HL-60/S4 (cell line): Measurements from ENCODE around the gene FES.

Experiments used
- in situ Hi-C: fragments of 300-500 bp; cut with MboI; formaldehyde crosslinking; loops from 2 replicates; pipeline ENCODE4 v1.14.3; 2022; ENCODE audit warnings: low sequenced_read_pairs

Gene FES

GRCh38 chr15:90875549-90875981 lies 8.7 kb upstream of the FES start:
- in situ Hi-C loops, result no loop called here

DNA sequence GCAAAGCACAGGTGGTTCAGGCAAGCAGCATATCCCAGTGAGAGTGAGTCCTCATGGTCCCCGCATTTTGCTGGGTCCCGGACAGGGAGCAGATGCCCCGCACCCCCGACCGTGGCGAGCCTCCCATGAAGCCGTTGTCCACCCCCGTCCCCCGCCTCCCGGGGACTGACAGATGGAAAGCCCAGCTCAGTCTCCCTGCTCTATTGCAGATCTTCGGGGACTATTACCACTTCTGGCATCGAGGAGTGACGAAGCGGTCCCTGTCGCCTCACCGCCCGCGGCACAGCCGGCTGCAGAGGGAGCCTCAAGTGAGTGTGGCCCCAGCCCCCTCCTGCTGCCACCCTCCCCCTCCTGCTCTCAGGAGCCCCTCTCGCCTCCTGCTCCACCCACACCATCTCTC lies 8.3 kb upstream of the FES start:
- in situ Hi-C loops, result no loop called here

DNA sequence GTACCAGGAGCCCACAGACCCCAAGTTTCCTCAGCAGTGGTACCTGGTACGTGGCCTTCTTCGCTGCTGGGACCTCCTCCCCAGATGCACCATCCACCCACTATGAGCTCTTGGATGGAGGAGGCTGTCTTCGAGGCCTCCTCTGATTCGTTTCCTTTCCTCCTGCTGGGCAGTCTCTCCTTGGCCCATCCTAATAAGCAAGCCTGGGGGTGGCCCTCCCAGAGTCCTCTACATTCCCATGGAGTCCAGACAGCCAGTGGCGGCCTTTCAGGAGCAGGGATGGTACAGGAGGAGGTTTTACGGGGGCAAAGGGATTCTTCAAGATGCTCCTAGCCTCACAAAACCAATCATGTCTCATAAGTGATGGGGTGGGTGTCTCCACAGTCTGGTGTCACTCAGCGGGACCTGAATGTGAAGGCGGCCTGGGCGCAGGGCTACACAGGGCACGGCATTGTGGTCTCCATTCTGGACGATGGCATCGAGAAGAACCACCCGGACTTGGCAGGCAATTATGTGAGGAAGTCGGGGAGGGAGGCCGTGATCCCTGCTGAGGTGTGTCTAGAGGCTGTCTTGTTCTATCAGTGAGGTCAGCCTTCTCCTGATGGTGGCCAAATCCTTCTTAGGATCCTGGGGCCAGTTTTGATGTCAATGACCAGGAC lies 7.7 kb upstream of the FES start:
- in situ Hi-C loops, result no loop called here

DNA sequence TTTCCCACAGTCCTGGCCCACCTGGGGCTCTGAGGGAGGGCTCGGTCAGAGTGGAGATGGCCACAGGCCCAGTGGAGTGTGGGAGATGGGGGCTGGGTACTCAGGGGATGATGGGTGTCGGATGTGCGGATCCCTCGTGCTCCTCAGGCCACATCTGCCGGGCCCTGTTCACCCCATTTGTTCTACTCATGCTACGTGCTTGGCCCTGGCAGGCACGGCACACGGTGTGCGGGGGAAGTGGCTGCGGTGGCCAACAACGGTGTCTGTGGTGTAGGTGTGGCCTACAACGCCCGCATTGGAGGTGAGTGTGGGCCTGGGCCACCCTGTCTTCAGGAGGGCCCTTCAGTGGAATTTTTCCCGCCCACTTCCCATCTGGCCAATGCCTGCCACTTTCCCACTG lies 7.0 kb upstream of the FES start:
- in situ Hi-C loops, result no loop called here

GRCh38 chr15:90877996-90878395 lies 6.3 kb upstream of the FES start:
- in situ Hi-C loops, result no loop called here

DNA sequence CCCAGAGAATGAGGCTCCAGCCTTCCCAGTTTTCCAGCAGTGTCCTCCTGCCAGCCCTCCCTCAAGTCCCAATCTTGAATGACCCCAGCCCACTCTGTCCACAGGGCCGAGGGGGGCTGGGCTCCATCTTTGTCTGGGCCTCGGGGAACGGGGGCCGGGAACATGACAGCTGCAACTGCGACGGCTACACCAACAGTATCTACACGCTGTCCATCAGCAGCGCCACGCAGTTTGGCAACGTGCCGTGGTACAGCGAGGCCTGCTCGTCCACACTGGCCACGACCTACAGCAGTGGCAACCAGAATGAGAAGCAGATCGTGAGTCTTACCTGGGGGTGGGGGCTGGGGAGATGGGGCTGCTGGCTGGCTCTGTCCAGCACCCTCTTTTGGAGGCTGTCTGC lies 5.6 kb upstream of the FES start:
- in situ Hi-C loops, result no loop called here

DNA sequence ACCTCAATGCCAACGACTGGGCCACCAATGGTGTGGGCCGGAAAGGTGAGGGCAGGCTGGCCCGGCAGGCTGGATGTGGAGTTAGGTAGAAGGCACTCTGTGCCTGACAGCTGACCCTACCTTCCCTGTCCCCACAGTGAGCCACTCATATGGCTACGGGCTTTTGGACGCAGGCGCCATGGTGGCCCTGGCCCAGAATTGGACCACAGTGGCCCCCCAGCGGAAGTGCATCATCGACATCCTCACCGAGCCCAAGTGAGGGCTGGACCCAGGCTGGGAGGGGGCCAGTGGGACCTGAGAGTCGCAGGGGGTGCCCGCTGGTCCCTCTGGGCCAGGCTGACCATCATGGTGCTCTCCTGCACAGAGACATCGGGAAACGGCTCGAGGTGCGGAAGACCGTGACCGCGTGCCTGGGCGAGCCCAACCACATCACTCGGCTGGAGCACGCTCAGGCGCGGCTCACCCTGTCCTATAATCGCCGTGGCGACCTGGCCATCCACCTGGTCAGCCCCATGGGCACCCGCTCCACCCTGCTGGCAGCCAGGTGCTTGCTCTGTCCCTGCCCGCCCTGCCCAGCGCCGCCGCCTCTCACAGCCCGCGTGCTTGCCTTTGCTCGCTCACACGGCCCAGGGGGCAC lies 4.5 kb upstream of the FES start:
- in situ Hi-C loops, result loop anchor here (10.0 kb wide), 1 partner anchor 385 kb away; no protein-coding TSS in a partner anchor

- in situ Hi-C loops, result loop anchor here (10.0 kb wide), 1 partner anchor 386 kb away; no protein-coding TSS in a partner anchor
Observed at GRCh38 chr15:90880381-90881145, 3.7 kb upstream of the FES start.

- in situ Hi-C loops, result loop anchor here (10.0 kb wide), 1 partner anchor 387 kb away; no protein-coding TSS in a partner anchor
Observed at GRCh38 chr15:90881181-90881977, 2.9 kb upstream of the FES start.

DNA sequence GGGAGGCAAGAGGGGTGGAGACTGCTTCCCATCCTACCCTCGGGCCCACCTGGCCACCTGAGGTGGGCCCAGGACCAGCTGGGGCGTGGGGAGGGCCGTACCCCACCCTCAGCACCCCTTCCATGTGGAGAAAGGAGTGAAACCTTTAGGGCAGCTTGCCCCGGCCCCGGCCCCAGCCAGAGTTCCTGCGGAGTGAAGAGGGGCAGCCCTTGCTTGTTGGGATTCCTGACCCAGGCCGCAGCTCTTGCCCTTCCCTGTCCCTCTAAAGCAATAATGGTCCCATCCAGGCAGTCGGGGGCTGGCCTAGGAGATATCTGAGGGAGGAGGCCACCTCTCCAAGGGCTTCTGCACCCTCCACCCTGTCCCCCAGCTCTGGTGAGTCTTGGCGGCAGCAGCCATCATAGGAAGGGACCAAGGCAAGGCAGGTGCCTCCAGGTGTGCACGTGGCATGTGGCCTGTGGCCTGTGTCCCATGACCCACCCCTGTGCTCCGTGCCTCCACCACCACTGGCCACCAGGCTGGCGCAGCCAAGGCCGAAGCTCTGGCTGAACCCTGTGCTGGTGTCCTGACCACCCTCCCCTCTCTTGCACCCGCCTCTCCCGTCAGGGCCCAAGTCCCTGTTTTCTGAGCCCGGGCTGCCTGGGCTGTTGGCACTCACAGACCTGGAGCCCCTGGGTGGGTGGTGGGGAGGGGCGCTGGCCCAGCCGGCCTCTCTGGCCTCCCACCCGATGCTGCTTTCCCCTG lies 2.2 kb upstream of the FES start:
- in situ Hi-C loops, result loop anchor here (10.0 kb wide), 1 partner anchor 387 kb away; no protein-coding TSS in a partner anchor

GRCh38 chr15:90882781-90883525 lies 1.4 kb upstream of the FES start:
- in situ Hi-C loops, result loop anchor here (10.0 kb wide), 1 partner anchor 388 kb away; no protein-coding TSS in a partner anchor

- in situ Hi-C loops, result loop anchor here (10.0 kb wide), 1 partner anchor 389 kb away; no protein-coding TSS in a partner anchor
Observed at GRCh38 chr15:90883526-90883975, 753 bp upstream of the FES start.

DNA sequence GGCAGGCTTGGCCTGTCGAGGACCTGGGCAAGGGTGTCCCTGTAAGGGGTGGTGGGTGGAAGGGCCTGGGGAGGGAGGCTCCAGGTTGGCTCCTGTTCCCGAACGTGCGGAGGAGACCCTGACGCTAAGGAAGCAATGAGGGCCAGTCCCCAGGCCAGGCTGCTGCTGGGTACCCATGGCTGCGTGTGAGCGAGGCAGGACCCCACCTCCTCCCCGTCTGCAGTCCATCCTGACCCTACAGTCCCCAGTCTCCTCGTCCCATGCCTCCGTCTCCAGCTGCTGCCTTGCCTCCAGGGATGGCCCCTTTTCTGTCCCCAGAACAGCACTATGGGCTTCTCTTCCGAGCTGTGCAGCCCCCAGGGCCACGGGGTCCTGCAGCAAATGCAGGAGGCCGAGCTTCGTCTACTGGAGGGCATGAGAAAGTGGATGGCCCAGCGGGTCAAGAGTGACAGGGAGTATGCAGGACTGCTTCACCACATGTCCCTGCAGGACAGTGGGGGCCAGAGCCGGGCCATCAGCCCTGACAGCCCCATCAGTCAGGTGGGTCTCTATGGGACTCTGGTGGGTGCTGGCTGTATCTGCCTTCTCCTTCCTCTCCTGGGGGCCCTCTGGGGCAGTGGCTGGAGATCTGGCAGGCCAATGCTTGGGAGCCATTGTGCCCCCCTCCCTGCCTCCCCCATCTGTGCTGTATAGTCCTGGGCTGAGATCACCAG lies 571 bp downstream of the FES start:
- in situ Hi-C loops, result loop anchor here (10.0 kb wide), 1 partner anchor 390 kb away; no protein-coding TSS in a partner anchor

GRCh38 chr15:90885432-90886290 lies 1.4 kb downstream of the FES start:
- in situ Hi-C loops, result loop anchor here (10.0 kb wide), 1 partner anchor 391 kb away; no protein-coding TSS in a partner anchor

- in situ Hi-C loops, result loop anchor here (10.0 kb wide), 1 partner anchor 391 kb away; no protein-coding TSS in a partner anchor
Observed at GRCh38 chr15:90886291-90886614, 1.9 kb downstream of the FES start.

DNA sequence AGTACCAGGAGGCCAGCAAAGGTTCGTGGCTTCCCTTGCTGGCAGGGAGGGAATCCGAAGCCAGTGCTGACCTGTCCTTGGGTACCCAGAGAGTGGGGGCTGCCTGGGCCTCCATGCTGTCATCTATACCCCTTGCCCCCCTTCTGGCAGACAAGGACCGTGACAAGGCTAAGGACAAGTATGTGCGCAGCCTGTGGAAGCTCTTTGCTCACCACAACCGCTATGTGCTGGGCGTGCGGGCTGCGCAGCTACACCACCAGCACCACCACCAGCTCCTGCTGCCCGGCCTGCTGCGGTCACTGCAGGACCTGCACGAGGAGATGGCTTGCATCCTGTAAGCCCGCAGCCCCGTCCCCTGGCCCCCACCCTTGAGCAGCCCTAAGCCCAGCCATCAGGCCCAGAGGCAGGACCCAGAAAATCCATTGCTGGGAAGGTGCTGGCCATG lies 2.8 kb downstream of the FES start:
- in situ Hi-C loops, result loop anchor here (10.0 kb wide), 1 partner anchor 392 kb away; no protein-coding TSS in a partner anchor

DNA sequence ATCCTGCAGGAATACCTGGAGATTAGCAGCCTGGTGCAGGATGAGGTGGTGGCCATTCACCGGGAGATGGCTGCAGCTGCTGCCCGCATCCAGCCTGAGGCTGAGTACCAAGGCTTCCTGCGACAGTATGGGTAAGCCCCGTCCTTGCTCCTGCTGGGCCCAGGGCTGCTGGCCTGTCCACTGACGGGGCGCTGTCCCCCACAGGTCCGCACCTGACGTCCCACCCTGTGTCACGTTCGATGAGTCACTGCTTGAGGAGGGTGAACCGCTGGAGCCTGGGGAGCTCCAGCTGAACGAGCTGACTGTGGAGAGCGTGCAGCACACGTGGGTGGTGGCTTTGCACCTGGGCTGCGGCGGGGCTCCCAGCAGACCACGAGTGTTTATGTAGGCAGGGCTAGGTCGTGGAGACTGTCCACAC lies 5.0 kb downstream of the FES start:
- in situ Hi-C loops, result loop anchor here (10.0 kb wide), 1 partner anchor 395 kb away; no protein-coding TSS in a partner anchor
